Thyroid gland (tissue), 4 donors: ENCODE measurements around the gene FARSA.

Experiments used
- CTCF ChIP-seq, 6 experiments: fragments of 200-600 bp in 3 of 6; fragments of 450-650 bp in 3 of 6; sonication (generic) in 3 of 6; IDR thresholded peaks; one replicate each; pipeline ENCODE4 v1.5.1; 2016 to 2019; ENCODE audit warnings: antibody characterized with exemption in 6 of 6, mild to moderate bottlenecking in 2 of 6, inconsistent platforms in 1 of 6, moderate library complexity in 1 of 6
- POLR2A ChIP-seq, 2 donors: fragments of 450-650 bp; IDR thresholded peaks; one replicate each; pipeline ENCODE4 v1.6.1; 2017; ENCODE audit warnings: antibody characterized with exemption in 2 of 2, mild to moderate bottlenecking in 2 of 2, moderate library complexity in 1 of 2

DNA sequence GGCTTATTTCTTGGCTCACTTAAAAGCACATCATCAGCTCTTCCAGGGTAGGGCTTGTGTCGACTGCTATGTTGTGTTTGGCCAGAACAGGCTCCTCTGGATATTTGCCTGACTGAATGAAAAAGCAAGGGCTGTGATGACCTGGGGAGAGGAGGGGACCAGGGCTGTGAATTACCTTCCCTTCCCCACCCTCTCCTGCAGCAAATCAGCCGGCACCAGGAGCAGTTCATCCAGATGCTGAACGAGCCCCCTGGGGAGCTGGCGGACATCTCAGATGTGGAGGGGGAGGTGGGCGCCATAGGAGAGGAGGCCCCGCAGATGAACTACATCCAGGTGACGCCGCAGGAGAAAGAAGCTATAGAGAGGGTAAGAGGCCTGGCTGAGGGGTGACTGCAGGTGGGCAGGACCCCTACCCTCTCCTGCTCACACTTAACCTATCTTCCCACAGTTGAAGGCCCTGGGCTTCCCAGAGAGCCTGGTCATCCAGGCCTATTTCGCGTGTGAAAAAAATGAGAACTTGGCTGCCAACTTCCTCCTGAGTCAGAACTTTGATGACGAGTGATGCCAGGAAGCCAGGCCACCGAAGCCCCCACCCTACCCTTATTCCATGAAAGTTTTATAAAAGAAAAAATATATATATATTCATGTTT is 19.1 kb upstream of the FARSA start:
- TF ChIP-seq POLR2A (IDR thresholded peaks at IDR 0.05) (no peak), CTCF (IDR thresholded peaks at IDR 0.05) (no peak)
